H1 (cell line): ENCODE measurements around the gene AGAP3. TPM values are rescaled to one million over a fixed set of nuclear protein-coding genes. Genes with fewer than 3 reads are reported as not detected.

ENCODE experiments used
- CTCF ChIA-PET: fragments of 300-600 bp; sonication (Branson Sonifier 250); formaldehyde crosslinking; loops from one replicate; lab custom pipeline; 2021; ENCODE audit not compliant: partially characterized antibody; lab: Charles Lee
- POLR2A ChIA-PET: fragments of 300-600 bp; sonication (Branson Sonifier 250); formaldehyde crosslinking; loops from one replicate; lab custom pipeline; 2021; ENCODE audit warnings: inconsistent platforms; ENCODE audit not compliant: partially characterized antibody; lab: Charles Lee
- DNase-seq, 2 experiments: peaks; one replicate each; pipeline versions ENCODE4 v3.0.0 to v3.0.0-alpha.2; 2010 to 2022; ENCODE audit warnings: low spot score in 2 of 2, low read depth in 1 of 2, mixed read lengths in 1 of 2
- FAIRE-seq: peaks from 2 replicates; lab custom pipeline; 2011; peaks lifted over from hg19 to GRCh38; lab: Jason Lieb, UNC
- H2AFZ ChIP-seq: 2 replicates; pipeline ENCODE4 v1.8.1; 2012; ENCODE audit warnings: low read length, inconsistent platforms
- H2AK5ac ChIP-seq: 2 replicates; pipeline ENCODE4 v1.6.1; 2013; ENCODE audit warnings: low read depth, low read length
- H2BK120ac ChIP-seq: replicated peaks from 2 replicates; pipeline ENCODE3; 2013; ENCODE audit warnings: low read depth, low read length, inconsistent platforms
- H2BK12ac ChIP-seq: 2 replicates; pipeline ENCODE4 v1.6.1; 2013; ENCODE audit warnings: low read depth, low read length
- H2BK15ac ChIP-seq: 2 replicates; pipeline ENCODE4 v1.6.1; 2013; ENCODE audit warnings: low read length
- H2BK20ac ChIP-seq: 2 replicates; pipeline ENCODE4 v1.6.1; 2013; ENCODE audit warnings: low read length
- H2BK5ac ChIP-seq: 2 replicates; pipeline ENCODE4 v1.6.1; 2013; ENCODE audit warnings: low read depth, low read length
- H3K14ac ChIP-seq: 2 replicates; pipeline ENCODE4 v1.6.1; 2013; ENCODE audit warnings: inconsistent platforms; ENCODE audit not compliant: insufficient read length
- H3K18ac ChIP-seq: 2 replicates; pipeline ENCODE4 v1.6.1; 2013; ENCODE audit warnings: low read length; ENCODE audit errors: extremely low read depth
- H3K23ac ChIP-seq: 2 replicates; pipeline ENCODE4 v1.6.1; 2013; ENCODE audit warnings: inconsistent platforms; ENCODE audit not compliant: insufficient read length
- H3K23me2 ChIP-seq: 2 replicates; pipeline ENCODE4 v1.6.1; 2013; ENCODE audit warnings: low read depth, low read length
- H3K27ac ChIP-seq: 2 replicates; pipeline ENCODE4 v1.6.1; 2011; ENCODE audit warnings: low read depth, low read length, inconsistent platforms
- H3K27me3 ChIP-seq, 4 experiments: replicated peaks in 1 of 4; 1 replicate in 1 of 4; 2 replicates in 3 of 4; pipeline versions ENCODE4 v1.6.1 to v1.8.1; 2011 to 2013; ENCODE audit warnings: low read length in 3 of 4, mild to moderate bottlenecking in 3 of 4, inconsistent platforms in 2 of 4, mixed read lengths in 2 of 4, moderate library complexity in 1 of 4; ENCODE audit not compliant: control insufficient read depth in 3 of 4, insufficient read depth in 3 of 4; ENCODE audit errors: extremely low read depth in 1 of 4
- H3K36me3 ChIP-seq, 4 experiments: 2 replicates each; pipeline versions ENCODE4 v1.6.1 to v1.8.1; 2011 to 2013; ENCODE audit warnings: mild to moderate bottlenecking in 4 of 4, low read length in 3 of 4, moderate library complexity in 2 of 4, control low read depth in 1 of 4, inconsistent platforms in 1 of 4; ENCODE audit not compliant: insufficient read depth in 4 of 4, control insufficient read depth in 2 of 4
- H3K4ac ChIP-seq: replicated peaks from 2 replicates; pipeline ENCODE3; 2013; ENCODE audit warnings: low read length, low read depth, mixed read lengths, inconsistent platforms; ENCODE audit not compliant: insufficient read length
- H3K4me1 ChIP-seq, 4 experiments: replicated peaks in 1 of 4; 1 replicate in 1 of 4; 2 replicates in 3 of 4; pipeline versions ENCODE4 v1.6.1 to v1.8.1; 2011 to 2013; ENCODE audit warnings: low read length in 3 of 4, inconsistent platforms in 2 of 4, mixed read lengths in 1 of 4; ENCODE audit not compliant: insufficient read depth in 4 of 4, control insufficient read depth in 3 of 4
- H3K4me2 ChIP-seq, 2 experiments: 2 replicates each; pipeline versions ENCODE4 v1.6.1 to v1.8.1; 2011 to 2013; ENCODE audit warnings: low read depth in 2 of 2, low read length in 2 of 2, control low read depth in 1 of 2, inconsistent platforms in 1 of 2, mild to moderate bottlenecking in 1 of 2; ENCODE audit not compliant: insufficient read depth in 1 of 2
- H3K4me3 ChIP-seq, 4 experiments: fragments of 200-600, 300-600 bp in 1 of 4; sonication (generic), shearing (Covaris generic), sonication (Bioruptor Twin) in 1 of 4; 2 replicates each; pipeline versions ENCODE4 v1.5.1 to v1.8.1; 2011 to 2016; ENCODE audit warnings: low read length in 4 of 4, low read depth in 3 of 4, control low read depth in 2 of 4, inconsistent platforms in 2 of 4, mild to moderate bottlenecking in 2 of 4, mixed read lengths in 1 of 4, moderate library complexity in 1 of 4; ENCODE audit not compliant: insufficient read depth in 2 of 4; ENCODE audit errors: extremely low read depth in 1 of 4
- H3K56ac ChIP-seq: replicated peaks from 2 replicates; pipeline ENCODE3; 2013; ENCODE audit warnings: low read depth, mild to moderate bottlenecking, mixed read lengths, low read length, inconsistent platforms; ENCODE audit not compliant: insufficient read length
- H3K79me1 ChIP-seq: 2 replicates; pipeline ENCODE4 v1.6.1; 2013; ENCODE audit warnings: low read depth, low read length, control low read depth
- H3K79me2 ChIP-seq, 2 experiments: 2 replicates each; pipeline versions ENCODE4 v1.6.1 to v1.8.1; 2012 to 2013; ENCODE audit warnings: low read length in 2 of 2, mild to moderate bottlenecking in 2 of 2, inconsistent platforms in 1 of 2; ENCODE audit not compliant: insufficient read depth in 2 of 2, control insufficient read depth in 1 of 2
- H3K9ac ChIP-seq, 4 experiments: replicated peaks in 1 of 4; 1 replicate in 1 of 4; 2 replicates in 3 of 4; pipeline versions ENCODE4 v1.6.1 to v1.8.1; 2011 to 2013; ENCODE audit warnings: low read depth in 3 of 4, low read length in 3 of 4, control low read depth in 2 of 4, mild to moderate bottlenecking in 2 of 4, moderate library complexity in 2 of 4, inconsistent platforms in 1 of 4; ENCODE audit errors: extremely low read depth in 1 of 4
- H3K9me3 ChIP-seq, 2 experiments: 2 replicates each; pipeline versions ENCODE4 v1.6.1 to v1.8.1; 2012 to 2013; ENCODE audit warnings: mild to moderate bottlenecking in 2 of 2, moderate library complexity in 2 of 2, control low read depth in 1 of 2, inconsistent platforms in 1 of 2, low read depth in 1 of 2, low read length in 1 of 2, mixed read lengths in 1 of 2; ENCODE audit not compliant: insufficient read depth in 2 of 2
- H4K20me1 ChIP-seq, 2 experiments: replicated peaks in 1 of 2; 2 replicates each; pipeline versions ENCODE3 to v1.8.1; 2011 to 2013; ENCODE audit warnings: inconsistent platforms in 2 of 2, low read length in 2 of 2, mild to moderate bottlenecking in 1 of 2; ENCODE audit not compliant: insufficient read depth in 2 of 2, control insufficient read depth in 1 of 2
- H4K5ac ChIP-seq: 2 replicates; pipeline ENCODE4 v1.6.1; 2013; ENCODE audit warnings: low read length, low read depth, mixed read lengths, inconsistent platforms; ENCODE audit not compliant: insufficient read length
- H4K8ac ChIP-seq: 2 replicates; pipeline ENCODE4 v1.8.0; 2013; ENCODE audit warnings: mild to moderate bottlenecking, moderate library complexity, low read length, inconsistent platforms; ENCODE audit not compliant: insufficient read depth; ENCODE audit errors: extremely low read depth
- H4K91ac ChIP-seq: replicated peaks from 2 replicates; pipeline ENCODE3; 2013; ENCODE audit warnings: low read length, mixed read lengths, inconsistent platforms; ENCODE audit not compliant: insufficient read length
- CEBPB ChIP-seq: IDR thresholded peaks from 2 replicates; pipeline ENCODE4 v1.6.1; 2012; ENCODE audit warnings: low read depth, low read length
- CTCF ChIP-seq, 3 experiments: IDR thresholded peaks; 1 replicate in 2 of 3; 2 replicates in 1 of 3; pipeline versions ENCODE4 v1.5.1 to v1.6.1; 2011; ENCODE audit warnings: low read length in 3 of 3, mild to moderate bottlenecking in 3 of 3, inconsistent platforms in 2 of 3, low read depth in 1 of 3, moderate library complexity in 1 of 3; ENCODE audit not compliant: insufficient read depth in 1 of 3; ENCODE audit errors: control extremely low read depth in 1 of 3
- RAD21 ChIP-seq, 2 experiments: IDR thresholded peaks in 1 of 2; conservative IDR thresholded peaks in 1 of 2; 2 replicates each; pipeline ENCODE4 v1.6.1; 2011; ENCODE audit warnings: low read depth in 2 of 2, low read length in 2 of 2, improper control_type of control experiment in 1 of 2, inconsistent platforms in 1 of 2, mild to moderate bottlenecking in 1 of 2, moderate library complexity in 1 of 2
- WGBS, 2 experiments: shearing (Covaris generic) in 1 of 2; methylation state at CpG; one replicate each; pipeline versions ENCODE4 v1.1.6 to v1.1.7; 2013 to 2015; ENCODE audit warnings: low lambda C conversion rate in 2 of 2, mixed read lengths in 2 of 2, inconsistent platforms in 1 of 2, low coverage in 1 of 2, missing lambda C conversion rate in 1 of 2; ENCODE audit not compliant: insufficient replicate concordance in 2 of 2, insufficient coverage in 1 of 2, insufficient read length in 1 of 2; ENCODE audit errors: extremely low coverage in 1 of 2, missing lambda C conversion rate in 1 of 2; 5-methylcytosine and 5-hydroxymethylcytosine counted together
- polyA plus RNA-seq, 7 experiments: library from polyadenylated mRNA; depleted of rRNA in 3 of 7; stranded (reverse) in 5 of 7; unstranded in 2 of 7; fragments of >200 nt in 5 of 7; fragments of 200-250 nt in 2 of 7; gene quantifications; 1 replicate in 5 of 7; 2 replicates in 1 of 7; 4 replicates in 1 of 7; pipeline versions ENCODE4 v1.2.1 to v1.2.3, GENCODE V29; 2011 to 2013; ENCODE audit warnings: missing spikeins in 2 of 7, mixed read lengths in 2 of 7
- total RNA-seq: library from RNA; stranded (reverse); fragmentation: NEBNext Ultra II Directional; extraction: Animal tissue kit (Norgen Biotek cat#: 25700); gene quantifications from 2 replicates; pipeline ENCODE4 v1.2.1, GENCODE V29; 2021

AGAP3 gene
- total and polyA plus RNA-seq, 2 of the 8 experiments (the other 6 are each of a cell fraction or from before 2014, with no cell fraction given): 66.4 to 120 TPM

GRCh38 chr7:151122276-151122675 lies 36.0 kb downstream of the AGAP3 start:
- no peak for DNase-seq

More at GRCh38 chr7:151122276-151122675, 36.0 kb downstream of the AGAP3 start:
- Histone ChIP-seq H4K8ac (no peak overlapping the region), H3K23ac (no peak overlapping the region), H4K91ac (no peak overlapping the region), H3K27ac (no peak overlapping the region), H3K18ac (no peak overlapping the region), H2AFZ (no peak overlapping the region), H4K5ac (no peak overlapping the region), H3K4me1 (peaks cover 0 to 21% (median 7%) of the 10 kb centered on the region in 4 experiments; a peak in 6 of 7 replicates), H3K4me3 (no peak overlapping the region), H2AK5ac (no peak overlapping the region), H2BK15ac (no peak overlapping the region), H3K36me3 (peaks cover 0 to 30% (median 4%) of the 10 kb centered on the region in 4 experiments; a peak in 3 of 8 replicates)
- no peak for FAIRE-seq
- POLR2A ChIA-PET: no interaction called here
- CTCF ChIA-PET: interaction anchor here (0.5 to 11.7 kb wide), 9 partner anchors 21 to 221 kb away, joined by 3 to 197 read pairs (median 4); partner anchors contain the start of genes ABCF2 and GBX1
- no peak for TF ChIP-seq CEBPB
- TF ChIP-seq RAD21 (IDR thresholded peaks at IDR 0.05 in 1 of 2, conservative IDR thresholded peaks at IDR 0.05 in 1 of 2; ENCODE audit: low read depth in 2 of 2, low read length in 2 of 2): peak; percentile 9 to 29; a peak in 2 of 4 replicates
- peak in 1 of 3 experiments; percentile 13; a peak in 1 of 4 replicates for TF ChIP-seq CTCF (IDR thresholded peaks at IDR 0.05; ENCODE audit: control extremely low read depth in 1 of 3, insufficient read depth in 1 of 3, low read depth in 1 of 3, low read length in 3 of 3)
- TF ChIP-seq, all 59 proteins: peak for 2
- Histone ChIP-seq H3K79me2 (no peaks in the 10 kb centered on the region; a peak in 1 of 4 replicates), H3K23me2 (peaks cover 5% of the 10 kb centered on the region; the same call in 1 of the 2 replicates), H3K14ac (no peak overlapping the region), H4K20me1 (peaks cover 14 to 41% of the 10 kb centered on the region in 2 experiments), H2BK12ac (no peak overlapping the region), H3K9ac (no peak overlapping the region), H2BK120ac (no peak overlapping the region), H3K79me1 (no peaks in the 10 kb centered on the region), H3K4me2 (no peak overlapping the region), H3K4ac (no peak overlapping the region), H3K9me3 (no peaks in the 10 kb centered on the region), H3K27me3 (peaks cover 0 to 13% (median 3%) of the 10 kb centered on the region in 4 experiments; a peak in 5 of 7 replicates), H2BK20ac (no peak overlapping the region), H3K56ac (no peak overlapping the region), H2BK5ac (no peak overlapping the region)
- 81% methylated on average over 19 of the region's 24 CpGs; no CpG with 5 or more reads in 1 of the 2 experiments for WGBS, 2 experiments
